WTC11 (cell line): Measurements from ENCODE around the gene HILPDA.

Source experiments
- CBFB ChIP-seq: sonication (generic); formaldehyde crosslinking; IDR thresholded peaks from 2 replicates; pipeline ENCODE4 v1.8.1; 2022; ENCODE audit warnings: mild to moderate bottlenecking, low read depth, missing genetic modification reagents
- ELF4 ChIP-seq: sonication (generic); formaldehyde crosslinking; IDR thresholded peaks from 2 replicates; pipeline ENCODE4 v1.8.1; 2022; ENCODE audit warnings: low read depth, mild to moderate bottlenecking, moderate library complexity, missing genetic modification reagents
- EMX1 ChIP-seq: fragments of 250-450 bp; sonication (Bioruptor Pico); IDR thresholded peaks from 2 replicates; pipeline ENCODE4 v1.8.0; 2021; ENCODE audit warnings: mild to moderate bottlenecking
- JUN ChIP-seq: sonication (generic); formaldehyde crosslinking; IDR thresholded peaks from 2 replicates; pipeline ENCODE4 v1.8.0; 2023; ENCODE audit warnings: mild to moderate bottlenecking, missing genetic modification reagents
- NFYB ChIP-seq: sonication (generic); formaldehyde crosslinking; conservative IDR thresholded peaks from 2 replicates; pipeline ENCODE4 v1.8.0; 2022; ENCODE audit warnings: low read depth, missing genetic modification reagents
- TF ChIP-seq, protein P1 (sequence below): sonication (generic); formaldehyde crosslinking; IDR thresholded peaks from 2 replicates; pipeline ENCODE4 v1.8.1; 2022; ENCODE audit warnings: missing genetic modification reagents, borderline replicate concordance
- TF ChIP-seq, protein P2 (sequence below): sonication (generic); formaldehyde crosslinking; conservative IDR thresholded peaks from 2 replicates; pipeline ENCODE4 v1.8.1; 2022; ENCODE audit warnings: mild to moderate bottlenecking, missing genetic modification reagents
- TF ChIP-seq, protein P3 (sequence below): fragments of 200-600 bp; IDR thresholded peaks from 2 replicates; pipeline ENCODE4 v1.8.0; 2022; ENCODE audit warnings: antibody characterized with exemption
- TF ChIP-seq, protein P4 (sequence below): sonication (generic); formaldehyde crosslinking; IDR thresholded peaks from 2 replicates; pipeline ENCODE4 v1.8.1; 2023; ENCODE audit warnings: mild to moderate bottlenecking, missing genetic modification reagents

DNA sequence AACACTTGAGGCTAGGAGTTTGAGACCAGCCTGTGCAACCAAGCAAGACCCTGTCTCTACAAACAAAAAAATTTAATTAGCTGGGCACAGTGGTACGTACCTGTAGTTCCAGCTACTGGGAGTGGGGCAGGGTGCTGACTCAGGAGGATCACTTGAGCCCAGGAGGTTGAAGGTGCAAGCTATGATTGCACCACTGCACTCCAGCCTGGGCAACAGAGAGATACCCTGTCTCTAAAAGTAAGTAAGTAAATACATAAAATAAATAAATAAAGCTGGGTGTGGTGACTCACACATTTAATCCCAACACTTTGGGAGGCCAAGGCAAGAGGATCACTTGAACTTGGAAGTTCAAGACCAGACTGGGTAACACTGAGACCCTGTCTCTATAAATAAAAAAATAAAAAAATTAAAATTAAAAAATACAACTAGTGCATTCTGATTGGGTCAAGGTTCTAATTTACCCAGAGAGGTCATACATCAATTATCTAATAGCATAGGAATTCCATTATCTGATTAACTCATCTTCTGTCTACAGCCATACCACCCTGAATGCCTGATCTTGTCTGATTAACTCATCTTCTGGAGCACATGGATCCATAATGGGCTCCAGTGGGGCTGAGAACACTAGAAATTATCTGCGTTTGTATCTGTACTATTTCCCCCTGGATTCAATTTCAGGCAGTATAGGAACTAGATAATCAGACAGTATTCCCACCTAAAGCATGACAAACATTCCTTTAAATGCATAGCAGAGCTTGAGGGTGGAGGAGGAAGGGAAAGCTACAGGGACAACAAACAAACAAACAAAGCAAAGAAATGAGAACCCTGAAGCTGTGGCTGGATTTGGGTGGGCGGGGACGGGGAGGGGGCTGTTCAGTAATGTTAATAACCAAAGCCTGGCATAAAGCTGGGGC, 21.0 kb upstream of the HILPDA start:
- no peak for TF ChIP-seq EMX1
- TF ChIP-seq, protein P1, sequence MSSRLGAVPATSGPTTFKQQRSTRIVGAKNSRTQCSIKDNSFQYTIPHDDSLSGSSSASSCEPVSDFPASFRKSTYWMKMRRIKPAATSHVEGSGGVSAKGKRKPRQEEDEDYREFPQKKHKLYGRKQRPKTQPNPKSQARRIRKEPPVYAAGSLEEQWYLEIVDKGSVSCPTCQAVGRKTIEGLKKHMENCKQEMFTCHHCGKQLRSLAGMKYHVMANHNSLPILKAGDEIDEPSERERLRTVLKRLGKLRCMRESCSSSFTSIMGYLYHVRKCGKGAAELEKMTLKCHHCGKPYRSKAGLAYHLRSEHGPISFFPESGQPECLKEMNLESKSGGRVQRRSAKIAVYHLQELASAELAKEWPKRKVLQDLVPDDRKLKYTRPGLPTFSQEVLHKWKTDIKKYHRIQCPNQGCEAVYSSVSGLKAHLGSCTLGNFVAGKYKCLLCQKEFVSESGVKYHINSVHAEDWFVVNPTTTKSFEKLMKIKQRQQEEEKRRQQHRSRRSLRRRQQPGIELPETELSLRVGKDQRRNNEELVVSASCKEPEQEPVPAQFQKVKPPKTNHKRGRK = no peak
- TF ChIP-seq, protein P2, sequence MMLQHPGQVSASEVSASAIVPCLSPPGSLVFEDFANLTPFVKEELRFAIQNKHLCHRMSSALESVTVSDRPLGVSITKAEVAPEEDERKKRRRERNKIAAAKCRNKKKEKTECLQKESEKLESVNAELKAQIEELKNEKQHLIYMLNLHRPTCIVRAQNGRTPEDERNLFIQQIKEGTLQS (CRISPR knock-in tag) = no peak
- TF ChIP-seq CBFB = no peak
- TF ChIP-seq, protein P3, sequence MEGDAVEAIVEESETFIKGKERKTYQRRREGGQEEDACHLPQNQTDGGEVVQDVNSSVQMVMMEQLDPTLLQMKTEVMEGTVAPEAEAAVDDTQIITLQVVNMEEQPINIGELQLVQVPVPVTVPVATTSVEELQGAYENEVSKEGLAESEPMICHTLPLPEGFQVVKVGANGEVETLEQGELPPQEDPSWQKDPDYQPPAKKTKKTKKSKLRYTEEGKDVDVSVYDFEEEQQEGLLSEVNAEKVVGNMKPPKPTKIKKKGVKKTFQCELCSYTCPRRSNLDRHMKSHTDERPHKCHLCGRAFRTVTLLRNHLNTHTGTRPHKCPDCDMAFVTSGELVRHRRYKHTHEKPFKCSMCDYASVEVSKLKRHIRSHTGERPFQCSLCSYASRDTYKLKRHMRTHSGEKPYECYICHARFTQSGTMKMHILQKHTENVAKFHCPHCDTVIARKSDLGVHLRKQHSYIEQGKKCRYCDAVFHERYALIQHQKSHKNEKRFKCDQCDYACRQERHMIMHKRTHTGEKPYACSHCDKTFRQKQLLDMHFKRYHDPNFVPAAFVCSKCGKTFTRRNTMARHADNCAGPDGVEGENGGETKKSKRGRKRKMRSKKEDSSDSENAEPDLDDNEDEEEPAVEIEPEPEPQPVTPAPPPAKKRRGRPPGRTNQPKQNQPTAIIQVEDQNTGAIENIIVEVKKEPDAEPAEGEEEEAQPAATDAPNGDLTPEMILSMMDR = no peak
- TF ChIP-seq, protein P4, sequence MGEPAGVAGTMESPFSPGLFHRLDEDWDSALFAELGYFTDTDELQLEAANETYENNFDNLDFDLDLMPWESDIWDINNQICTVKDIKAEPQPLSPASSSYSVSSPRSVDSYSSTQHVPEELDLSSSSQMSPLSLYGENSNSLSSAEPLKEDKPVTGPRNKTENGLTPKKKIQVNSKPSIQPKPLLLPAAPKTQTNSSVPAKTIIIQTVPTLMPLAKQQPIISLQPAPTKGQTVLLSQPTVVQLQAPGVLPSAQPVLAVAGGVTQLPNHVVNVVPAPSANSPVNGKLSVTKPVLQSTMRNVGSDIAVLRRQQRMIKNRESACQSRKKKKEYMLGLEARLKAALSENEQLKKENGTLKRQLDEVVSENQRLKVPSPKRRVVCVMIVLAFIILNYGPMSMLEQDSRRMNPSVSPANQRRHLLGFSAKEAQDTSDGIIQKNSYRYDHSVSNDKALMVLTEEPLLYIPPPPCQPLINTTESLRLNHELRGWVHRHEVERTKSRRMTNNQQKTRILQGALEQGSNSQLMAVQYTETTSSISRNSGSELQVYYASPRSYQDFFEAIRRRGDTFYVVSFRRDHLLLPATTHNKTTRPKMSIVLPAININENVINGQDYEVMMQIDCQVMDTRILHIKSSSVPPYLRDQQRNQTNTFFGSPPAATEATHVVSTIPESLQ (CRISPR knock-in tag) = no peak
- no peak for TF ChIP-seq JUN (CRISPR knock-in tag)
- no peak for TF ChIP-seq NFYB (CRISPR knock-in tag)
- TF ChIP-seq ELF4 (CRISPR knock-in tag) = no peak
